HepG2 (cell line): ENCODE data around the gene TBC1D4.

ENCODE experiments used
- CEBPB ChIP-seq: IDR thresholded peaks from 2 replicates; pipeline ENCODE4 v1.6.1; 2011; ENCODE audit warnings: low read depth, low read length, improper control_type of control experiment, borderline replicate concordance
- FOXM1 ChIP-seq: sonication (generic); formaldehyde crosslinking; IDR thresholded peaks from 2 replicates; pipeline ENCODE4 v1.5.0; 2020; ENCODE audit warnings: missing genetic modification reagents
- FOXP1 ChIP-seq, 2 experiments: fragments of 450-650 bp in 1 of 2; IDR thresholded peaks; 2 replicates each; pipeline ENCODE4 v1.6.1; 2017 to 2018; ENCODE audit warnings: antibody characterized with exemption in 1 of 2
- JUN ChIP-seq: sonication (generic); formaldehyde crosslinking; IDR thresholded peaks from 2 replicates; pipeline ENCODE4 v1.4.0; 2020; ENCODE audit warnings: mild to moderate bottlenecking, missing genetic modification reagents
- MTA3 ChIP-seq: sonication (generic); formaldehyde crosslinking; IDR thresholded peaks from 2 replicates; pipeline ENCODE4 v1.4.0; 2020; ENCODE audit warnings: missing genetic modification reagents
- MYC ChIP-seq: sonication (generic); formaldehyde crosslinking; IDR thresholded peaks from 2 replicates; pipeline ENCODE4 v1.9.0; 2021; ENCODE audit warnings: missing genetic modification reagents, borderline replicate concordance
- NBN ChIP-seq: fragments of 450-650 bp; conservative IDR thresholded peaks from 2 replicates; pipeline ENCODE4 v1.6.1; 2017
- NPAS2 ChIP-seq: sonication (generic); formaldehyde crosslinking; IDR thresholded peaks from 2 replicates; pipeline ENCODE4 v1.8.0; 2022; ENCODE audit warnings: mild to moderate bottlenecking, missing genetic modification reagents, borderline replicate concordance
- NR2C2 ChIP-seq: sonication (generic); formaldehyde crosslinking; IDR thresholded peaks from 2 replicates; pipeline ENCODE4 v1.4.0; 2020; ENCODE audit warnings: missing genetic modification reagents, mild to moderate bottlenecking, moderate library complexity, borderline replicate concordance
- PHF21A ChIP-seq: sonication (generic); formaldehyde crosslinking; IDR thresholded peaks from 2 replicates; pipeline ENCODE4 v1.5.0; 2020; ENCODE audit warnings: mild to moderate bottlenecking, missing genetic modification reagents
- TGIF2 ChIP-seq: IDR thresholded peaks from 2 replicates; pipeline ENCODE4 v1.6.1; 2016; ENCODE audit warnings: control low read depth, missing compliant biosample characterization
- YY1 ChIP-seq: IDR thresholded peaks from 2 replicates; pipeline ENCODE4 v1.6.1; 2011; ENCODE audit warnings: low read length, low read depth, moderate library complexity, mild to moderate bottlenecking; ENCODE audit not compliant: insufficient read depth, insufficient replicate concordance

- TF ChIP-seq PHF21A (CRISPR knock-in tag), result no peak
- TF ChIP-seq MYC (CRISPR knock-in tag), result no peak
- TF ChIP-seq YY1, result no peak
- no peak for TF ChIP-seq NPAS2 (CRISPR knock-in tag)
- no peak for TF ChIP-seq CEBPB
- TF ChIP-seq NR2C2 (CRISPR knock-in tag), result no peak
- no peak for TF ChIP-seq JUN (CRISPR knock-in tag)
- TF ChIP-seq FOXP1 (IDR thresholded peaks at IDR 0.05), result no peak
- no peak for TF ChIP-seq FOXP1 (CRISPR knock-in tag; IDR thresholded peaks at IDR 0.05)
- no peak for TF ChIP-seq NBN
- no peak for TF ChIP-seq TGIF2 (CRISPR knock-in tag)
- TF ChIP-seq FOXM1 (CRISPR knock-in tag), result no peak
- no peak for TF ChIP-seq MTA3 (CRISPR knock-in tag)
These were observed 178.7 kb downstream of the TBC1D4 start for GRCh38 chr13:75303263-75303662.
